GM08714 (cell line): ENCODE measurements around the gene KCNMB4.

Experiments used
- H3K4me3 ChIP-seq: fragments of 200-500 bp; sonication (Bioruptor generic); 2 replicates; pipeline ENCODE4 v1.5.1; 2014; ENCODE audit warnings: mild to moderate bottlenecking, low read length, inconsistent platforms
- ZNF274 ChIP-seq: IDR thresholded peaks from 2 replicates; pipeline ENCODE4 v1.6.1; 2012; ENCODE audit warnings: mild to moderate bottlenecking, low read depth, low read length

KCNMB4 gene

DNA sequence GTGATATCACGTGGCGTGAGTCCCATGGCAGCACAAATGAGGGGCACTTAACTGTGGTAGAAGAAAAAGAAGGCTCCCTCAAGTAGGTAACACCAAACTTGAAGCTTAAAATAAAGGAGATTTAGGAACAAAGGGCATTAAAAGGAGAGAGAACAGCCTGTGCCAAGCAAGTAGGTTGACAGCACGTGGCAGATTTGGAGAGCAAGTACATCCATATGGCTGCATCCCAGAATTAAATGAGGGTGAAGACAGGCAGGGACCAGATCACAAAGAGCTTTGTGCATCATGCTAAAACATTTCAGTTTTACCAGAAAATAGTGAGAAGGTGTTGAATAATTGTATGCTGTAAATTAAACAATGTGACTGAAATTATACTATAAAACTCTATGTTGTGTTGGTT is 32.8 kb downstream of the KCNMB4 start:
- TF ChIP-seq ZNF274, result no peak
- H3K4me3 ChIP-seq, result no peak overlapping the region

DNA sequence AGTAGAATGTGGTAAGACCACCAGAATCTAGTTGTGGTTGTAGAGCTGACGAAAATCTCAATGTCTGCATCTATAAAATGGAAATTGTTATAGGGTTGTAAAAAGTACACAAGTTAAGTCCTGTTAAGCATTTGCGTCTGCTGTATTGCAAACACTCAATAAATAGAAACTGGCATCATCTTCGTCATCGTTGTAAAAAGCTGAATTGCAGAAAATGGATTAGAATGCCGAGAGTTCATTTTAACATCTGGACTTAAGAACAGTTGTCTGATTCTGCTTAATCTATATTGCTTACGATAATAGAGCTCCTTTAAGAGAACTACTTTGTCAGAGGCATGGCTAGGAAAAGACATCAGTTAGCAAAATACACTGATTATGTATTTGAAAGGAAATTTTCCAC is 33.2 kb downstream of the KCNMB4 start:
- no peak for TF ChIP-seq ZNF274
- no peak overlapping the region for H3K4me3 ChIP-seq

DNA sequence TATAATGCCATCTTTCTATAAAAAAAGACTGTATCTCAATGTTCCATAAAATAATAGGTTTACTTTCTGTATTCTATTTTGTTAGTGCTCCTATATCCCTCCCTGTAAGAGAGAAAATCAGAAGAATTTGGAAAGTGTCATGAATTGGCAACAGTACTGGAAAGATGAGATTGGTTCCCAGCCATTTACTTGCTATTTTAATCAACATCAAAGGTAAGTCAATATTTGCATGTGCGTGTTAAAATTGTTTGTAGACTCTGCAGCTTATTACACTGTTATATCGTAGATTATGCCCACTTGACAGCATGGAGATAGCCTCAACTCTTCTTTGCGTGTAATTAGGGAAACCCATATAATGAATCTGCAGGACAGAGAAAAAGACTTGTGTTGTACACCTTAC is 34.0 kb downstream of the KCNMB4 start:
- no peak for TF ChIP-seq ZNF274
- H3K4me3 ChIP-seq, result no peak overlapping the region

DNA sequence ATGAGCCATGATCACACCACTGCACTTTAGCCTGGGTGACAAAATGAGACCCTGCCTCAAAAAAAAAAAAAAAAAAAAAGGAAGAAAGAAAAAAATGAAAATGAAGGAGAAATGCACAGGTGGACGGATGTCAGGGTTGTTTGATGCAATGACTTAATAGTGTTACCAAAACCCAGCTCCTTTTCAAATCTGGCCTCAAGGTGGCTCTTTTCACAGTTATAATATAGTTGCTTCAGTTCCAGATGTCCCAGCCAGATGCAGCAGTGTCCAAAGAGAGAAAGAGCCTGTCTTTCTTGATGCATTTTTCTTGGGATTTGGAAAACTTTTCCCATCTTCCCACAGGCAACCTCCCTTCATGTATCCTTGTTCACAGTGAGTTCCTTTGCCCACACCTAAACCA is 36.5 kb downstream of the KCNMB4 start:
- no peak for TF ChIP-seq ZNF274

DNA sequence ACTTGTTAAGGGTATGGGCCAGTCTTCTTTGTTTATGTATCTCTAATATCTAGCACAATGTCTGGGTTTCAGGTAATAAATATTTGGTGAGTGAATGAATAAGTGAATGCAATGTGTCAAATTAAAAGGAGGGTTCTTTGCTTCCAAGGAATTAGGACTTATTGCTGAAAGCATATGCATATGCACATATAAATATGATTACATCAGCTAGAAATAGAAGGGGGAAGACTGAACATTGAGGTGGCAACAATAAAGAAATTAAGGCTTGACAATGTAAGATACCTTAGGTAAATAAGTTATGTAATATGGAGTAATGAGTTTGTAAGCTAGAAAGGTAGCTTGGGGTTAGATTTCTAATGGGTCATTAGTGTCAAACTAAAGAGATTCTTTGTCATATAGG is 37.7 kb downstream of the KCNMB4 start:
- TF ChIP-seq ZNF274, result no peak
- no peak overlapping the region for H3K4me3 ChIP-seq

More for the DNA sequence above, 36.5 kb downstream of the KCNMB4 start:
- H3K4me3 ChIP-seq, result no peak overlapping the region

DNA sequence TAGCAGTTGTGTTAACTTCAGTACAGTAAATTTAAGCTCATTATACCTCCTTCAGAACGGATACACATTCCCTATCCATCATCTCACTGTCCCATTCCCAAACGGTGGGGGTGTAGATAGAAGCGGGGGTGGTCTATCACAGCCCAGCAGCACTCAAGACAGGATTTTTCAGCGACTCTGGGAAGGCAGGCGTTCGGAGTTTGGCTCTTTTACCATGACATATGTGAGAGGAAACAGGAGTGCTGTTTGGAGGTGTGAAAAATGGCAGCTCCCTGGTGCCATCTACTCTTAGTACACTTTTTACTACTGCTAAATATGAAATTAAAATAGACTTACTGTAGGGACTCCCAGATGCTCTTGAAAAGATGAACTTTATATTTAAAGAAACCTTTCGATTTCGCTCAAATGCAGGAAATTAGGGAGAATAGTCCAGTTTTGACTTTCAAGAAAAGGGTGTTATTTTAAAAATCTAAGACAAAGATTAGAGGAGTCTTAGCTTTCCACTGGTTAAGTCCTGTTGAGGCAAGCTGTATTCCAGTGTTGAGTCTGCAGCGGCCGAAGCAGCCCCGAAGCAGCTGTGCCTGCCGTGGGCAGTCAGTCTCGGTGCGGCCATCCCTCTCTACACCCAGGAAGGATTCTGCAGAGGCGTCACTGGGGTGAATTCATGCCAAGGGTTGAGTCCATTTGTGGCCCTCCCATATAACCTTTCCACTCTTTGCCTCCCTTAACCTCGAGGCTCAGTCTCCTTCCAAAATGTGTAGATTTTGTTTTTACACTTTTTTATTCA is 42.1 kb downstream of the KCNMB4 start:
- TF ChIP-seq ZNF274, result no peak
- no peak overlapping the region for H3K4me3 ChIP-seq

DNA sequence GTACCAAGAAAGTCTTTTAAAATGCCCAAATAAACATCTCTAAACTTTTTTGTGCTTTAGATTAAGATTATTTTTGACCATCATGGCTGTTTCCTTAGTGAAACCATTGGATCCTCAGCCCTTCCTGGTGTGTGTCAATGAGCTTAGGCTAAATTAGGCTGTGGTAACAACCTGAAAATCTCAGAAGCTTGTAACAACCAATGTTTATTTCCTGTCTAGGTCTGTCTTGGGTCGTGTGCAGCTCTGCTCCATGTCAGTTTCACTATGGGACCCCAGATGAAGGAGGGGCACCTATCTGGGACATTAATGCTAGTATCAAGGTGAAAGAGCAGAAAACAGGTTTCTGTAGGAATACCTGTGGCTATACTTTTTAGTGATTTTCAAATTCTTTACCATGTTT is 49.9 kb downstream of the KCNMB4 start:
- H3K4me3 ChIP-seq, result no peak overlapping the region
- no peak for TF ChIP-seq ZNF274

DNA sequence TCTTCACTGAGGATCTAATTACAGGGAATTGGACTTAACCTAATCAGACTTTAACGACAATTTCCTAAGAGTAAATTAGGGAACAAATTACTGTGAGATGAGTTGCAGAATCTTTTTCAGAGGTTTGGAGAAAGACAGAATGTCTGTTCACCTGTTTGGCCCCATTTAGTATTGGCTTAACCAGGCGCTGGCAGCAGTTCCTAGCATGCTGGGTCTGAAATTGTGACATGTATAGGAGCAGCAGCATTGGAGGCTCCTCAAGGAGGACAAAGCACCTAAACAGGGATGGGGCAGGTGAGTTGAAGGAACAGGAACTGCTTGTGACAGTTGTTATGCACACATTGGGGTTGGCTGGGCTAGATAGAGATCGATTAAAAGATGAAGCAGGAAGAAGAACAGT is 51.0 kb downstream of the KCNMB4 start:
- no peak overlapping the region for H3K4me3 ChIP-seq
- no peak for TF ChIP-seq ZNF274

DNA sequence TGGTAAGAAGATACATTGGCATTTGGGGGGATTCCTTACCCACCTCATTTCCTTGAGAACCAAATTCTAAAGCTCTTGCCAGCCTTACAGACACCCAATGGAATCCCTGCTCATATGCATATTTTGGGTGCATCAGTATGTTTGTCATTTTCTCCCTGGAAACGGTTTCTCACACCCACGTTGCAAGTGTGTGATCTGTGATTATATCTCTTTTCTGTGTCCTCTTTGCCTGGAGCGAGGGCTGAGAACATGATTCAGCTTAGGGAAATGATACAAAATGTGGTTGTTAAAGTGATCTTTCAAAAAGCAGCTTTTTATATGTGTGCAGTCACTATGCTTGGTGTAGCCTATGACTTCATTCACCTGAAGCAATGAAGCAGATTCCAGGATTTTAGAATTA is 52.0 kb downstream of the KCNMB4 start:
- TF ChIP-seq ZNF274, result no peak
- H3K4me3 ChIP-seq, result no peak overlapping the region

DNA sequence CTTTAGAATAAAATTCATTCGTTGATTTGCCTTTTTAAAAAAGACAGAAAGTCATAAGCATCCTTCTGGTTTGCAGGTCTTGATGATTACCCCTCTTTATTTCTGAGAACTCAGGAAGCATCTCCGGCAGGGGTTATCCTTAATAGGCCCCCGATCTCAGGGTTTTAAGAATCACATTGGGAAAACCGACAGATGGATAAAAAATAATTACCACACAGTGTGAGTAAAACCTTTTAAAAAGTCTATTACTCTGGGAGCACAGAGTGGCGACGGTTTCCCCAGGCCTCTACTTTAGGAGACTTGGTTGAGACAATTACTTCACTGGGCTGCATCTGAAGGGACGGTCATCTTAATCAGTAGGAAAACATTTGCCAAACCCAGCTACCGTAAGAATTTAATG is 56.5 kb downstream of the KCNMB4 start:
- no peak overlapping the region for H3K4me3 ChIP-seq
- TF ChIP-seq ZNF274, result no peak

DNA sequence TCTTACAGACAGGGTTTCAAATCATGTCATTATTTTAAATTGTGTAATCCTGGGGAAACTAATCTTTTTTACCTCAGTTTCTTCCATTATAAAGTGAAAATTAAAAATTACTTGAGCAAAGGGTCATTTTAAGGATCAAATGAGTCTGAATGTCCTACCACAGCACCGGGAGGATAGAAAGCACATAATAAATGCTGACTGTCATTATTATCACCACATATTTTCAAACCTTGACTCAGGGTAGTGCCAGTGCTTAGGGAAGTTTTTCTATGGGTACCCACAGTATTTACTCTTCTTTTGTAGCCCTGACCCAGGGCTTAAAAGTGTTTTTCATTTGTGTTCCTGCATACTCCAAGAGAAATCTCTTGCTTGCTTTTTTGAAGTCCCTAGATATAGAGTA is 60.5 kb downstream of the KCNMB4 start:
- no peak for TF ChIP-seq ZNF274
- no peak overlapping the region for H3K4me3 ChIP-seq

DNA sequence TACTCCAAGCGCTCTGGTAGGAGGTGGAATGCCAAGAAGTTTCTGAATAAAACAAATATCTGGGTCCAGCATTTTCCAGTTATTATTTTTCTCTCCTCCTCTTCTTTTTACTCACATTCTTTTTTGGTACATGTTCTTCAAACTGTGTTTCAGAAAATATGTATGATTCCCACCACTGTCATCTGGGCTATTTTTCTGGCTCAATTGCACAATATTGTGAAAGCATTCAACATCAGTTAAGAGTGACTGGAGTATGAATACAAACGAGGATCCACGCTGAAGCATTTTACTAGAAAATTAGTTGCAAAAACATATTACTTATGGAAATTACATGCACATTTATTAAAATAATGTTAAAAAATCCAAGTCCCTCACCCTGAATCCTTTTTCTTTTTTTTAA is 61.5 kb downstream of the KCNMB4 start:
- TF ChIP-seq ZNF274, result no peak
- H3K4me3 ChIP-seq, result no peak overlapping the region

DNA sequence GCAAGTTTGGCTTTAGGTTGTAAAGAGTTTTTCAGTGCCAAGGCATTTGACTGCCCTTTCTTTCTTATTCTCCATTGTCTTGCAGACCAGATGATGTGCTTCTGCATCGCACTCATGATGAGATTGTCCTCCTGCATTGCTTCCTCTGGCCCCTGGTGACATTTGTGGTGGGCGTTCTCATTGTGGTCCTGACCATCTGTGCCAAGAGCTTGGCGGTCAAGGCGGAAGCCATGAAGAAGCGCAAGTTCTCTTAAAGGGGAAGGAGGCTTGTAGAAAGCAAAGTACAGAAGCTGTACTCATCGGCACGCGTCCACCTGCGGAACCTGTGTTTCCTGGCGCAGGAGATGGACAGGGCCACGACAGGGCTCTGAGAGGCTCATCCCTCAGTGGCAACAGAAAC is 64.3 kb downstream of the KCNMB4 start:
- no peak for TF ChIP-seq ZNF274

DNA sequence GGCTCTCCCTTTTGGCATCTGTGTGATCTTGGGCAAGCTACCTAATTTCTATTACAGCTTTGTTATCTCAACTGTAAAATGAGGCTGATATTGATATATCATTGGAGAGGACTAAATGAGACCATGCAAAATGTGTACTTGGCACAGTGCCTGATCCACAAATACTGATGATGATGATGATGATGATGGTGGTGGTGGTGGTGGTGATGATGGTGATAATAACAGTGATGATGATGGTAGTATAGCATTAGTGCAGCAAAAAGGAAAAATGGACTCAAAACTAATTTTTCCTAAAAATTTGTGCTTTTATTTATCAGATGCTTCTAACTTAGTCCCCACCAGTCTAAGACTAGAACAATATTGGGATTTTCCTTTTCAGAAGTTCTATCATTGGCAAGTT is 70.7 kb downstream of the KCNMB4 start:
- no peak overlapping the region for H3K4me3 ChIP-seq
- no peak for TF ChIP-seq ZNF274

More for the DNA sequence above, 64.3 kb downstream of the KCNMB4 start:
- no peak overlapping the region for H3K4me3 ChIP-seq

DNA sequence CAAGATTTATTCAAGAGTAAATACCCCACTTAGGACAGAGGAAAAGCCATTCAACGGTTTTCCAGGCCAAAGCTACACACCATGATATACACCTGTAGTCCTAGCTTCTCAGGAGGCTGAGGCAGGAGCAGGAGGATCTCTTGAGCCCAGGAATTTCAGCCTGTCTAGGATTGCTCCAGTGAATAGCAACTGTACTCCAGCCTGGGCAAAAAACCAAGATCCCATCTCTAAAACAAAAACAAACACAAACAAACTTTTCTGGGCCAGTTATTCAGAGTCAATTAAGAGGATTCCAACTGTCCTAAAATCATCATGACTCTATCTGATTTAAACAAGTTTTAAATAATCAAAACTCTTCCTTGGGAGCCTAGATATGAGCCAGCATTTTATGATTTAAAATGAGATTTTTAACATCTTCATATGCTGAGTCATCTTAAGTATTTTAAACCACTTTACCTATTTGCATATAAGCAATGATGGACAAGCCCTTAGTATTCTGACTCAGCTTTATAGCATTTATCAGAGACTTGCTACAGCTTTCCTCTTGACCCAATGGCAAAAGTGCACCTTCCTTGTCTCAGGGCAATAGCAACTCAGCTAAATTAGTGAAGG is 77.1 kb downstream of the KCNMB4 start:
- H3K4me3 ChIP-seq, result no peak overlapping the region
- no peak for TF ChIP-seq ZNF274
